Stimulated activated CD8-positive, alpha-beta memory T cell treated with anti-CD3 and anti-CD28 coated beads, Interleukin-12 subunit alpha, Interleukin-12 subunit beta, amount 100 ng/mL, for 24 hours (primary cell): ENCODE measurements around the gene ARHGAP33.

ENCODE experiments used
- DNase-seq: peaks from one replicate; pipeline ENCODE4 v3.0.0-alpha.2; 2020; ENCODE audit errors: extremely low read depth

The ARHGAP33 gene

GRCh38 chr19:35775298-35776101, at the start of gene ARHGAP33:
TSS of gene ARHGAP33 (plus strand) at chr19:35775564. CDS start at chr19:35775659, 95 bp downstream.
- peak; percentile 97 for DNase-seq

GRCh38 chr19:35727053-35727955, 48.1 kb upstream of the ARHGAP33 start:
- DNase-seq = no peak

- no peak for DNase-seq
Measured at GRCh38 chr19:35727956-35728706, 47.2 kb upstream of the ARHGAP33 start.

GRCh38 chr19:35729021-35729420, 46.3 kb upstream of the ARHGAP33 start:
- DNase-seq = no peak

- no peak for DNase-seq
Measured at GRCh38 chr19:35729763-35730162, 45.6 kb upstream of the ARHGAP33 start.

GRCh38 chr19:35730326-35730725, 45.0 kb upstream of the ARHGAP33 start:
- DNase-seq = no peak

- no peak for DNase-seq
Measured at GRCh38 chr19:35731353-35731752, 44.0 kb upstream of the ARHGAP33 start.

- DNase-seq = no peak
Measured at GRCh38 chr19:35731779-35732405, 43.5 kb upstream of the ARHGAP33 start.

GRCh38 chr19:35732540-35733179, 42.7 kb upstream of the ARHGAP33 start:
- no peak for DNase-seq

- DNase-seq = no peak
Measured at GRCh38 chr19:35733180-35734125, 41.9 kb upstream of the ARHGAP33 start.

- DNase-seq = no peak
Measured at GRCh38 chr19:35734273-35734672, 41.1 kb upstream of the ARHGAP33 start.

- no peak for DNase-seq
Measured at GRCh38 chr19:35734889-35735288, 40.5 kb upstream of the ARHGAP33 start.

GRCh38 chr19:35736913-35737886, 38.2 kb upstream of the ARHGAP33 start:
- no peak for DNase-seq

- no peak for DNase-seq
Measured at GRCh38 chr19:35738021-35738886, 37.1 kb upstream of the ARHGAP33 start.

- DNase-seq = no peak
Measured at GRCh38 chr19:35738887-35739229, 36.5 kb upstream of the ARHGAP33 start.

GRCh38 chr19:35739275-35740107, 35.9 kb upstream of the ARHGAP33 start:
- no peak for DNase-seq

GRCh38 chr19:35740108-35740422, 35.3 kb upstream of the ARHGAP33 start:
- no peak for DNase-seq
